Right forelimb (tissue), 1 donor: Measurements from ENCODE around the gene FAM180B.
A peak's percentile ranks its signal among the peaks of the same experiment; 100 is the strongest.
"Not testable (repeated sequence)": the region's sequence is repeated elsewhere in the genome, so short reads cannot be mapped to it uniquely, and the experiment has no call there.

ENCODE experiments used
- DNase-seq: peaks from one replicate; pipeline ENCODE4 v3.0.0-alpha.2; 2018

The FAM180B gene, protein sequence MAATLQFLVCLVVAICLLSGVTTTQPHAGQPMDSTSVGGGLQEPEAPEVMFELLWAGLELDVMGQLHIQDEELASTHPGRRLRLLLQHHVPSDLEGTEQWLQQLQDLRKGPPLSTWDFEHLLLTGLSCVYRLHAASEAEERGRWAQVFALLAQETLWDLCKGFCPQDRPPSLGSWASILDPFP

DNA sequence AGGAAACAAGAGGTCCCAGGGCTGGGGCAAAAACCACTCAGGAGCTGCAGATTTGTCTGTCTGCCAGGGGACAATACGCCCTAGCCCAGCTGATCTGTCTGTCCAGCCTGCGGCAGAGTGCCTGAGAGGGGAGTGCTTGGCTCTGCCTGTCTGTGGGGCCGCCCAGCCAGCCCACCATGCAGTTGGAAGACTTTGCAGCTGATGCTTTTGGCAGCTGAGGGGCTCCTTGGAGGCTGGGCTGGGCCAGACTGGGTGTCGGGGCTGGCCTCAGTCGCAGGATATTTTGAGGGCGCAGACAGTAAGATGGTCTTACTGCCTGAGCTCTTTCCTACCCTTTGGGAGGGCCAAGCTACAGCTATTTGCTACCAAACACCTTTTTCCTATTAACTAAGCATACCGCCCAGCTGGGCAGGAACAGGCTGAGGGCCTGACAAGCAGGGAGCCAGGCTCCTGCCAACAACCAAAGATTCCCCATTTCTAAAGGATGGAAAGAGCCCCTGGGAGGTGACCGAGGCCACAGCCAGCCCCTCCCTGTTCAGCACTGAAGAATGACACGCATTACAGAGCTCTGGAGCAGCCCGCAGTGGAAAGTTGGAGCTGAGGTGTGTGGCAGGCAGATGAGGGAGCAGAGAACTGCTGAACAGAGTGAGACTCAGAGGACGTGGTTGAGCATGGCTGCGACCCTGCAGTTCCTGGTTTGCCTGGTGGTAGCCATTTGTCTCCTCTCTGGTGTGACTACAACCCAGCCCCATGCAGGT lies at the start of gene FAM180B:
Gene FAM180B, plus strand, starts transcription at position 581 of the 758 bp plus-strand sequence. Its CDS starts 91 bp downstream, at position 672.
- peak; percentile 76 for DNase-seq

DNA sequence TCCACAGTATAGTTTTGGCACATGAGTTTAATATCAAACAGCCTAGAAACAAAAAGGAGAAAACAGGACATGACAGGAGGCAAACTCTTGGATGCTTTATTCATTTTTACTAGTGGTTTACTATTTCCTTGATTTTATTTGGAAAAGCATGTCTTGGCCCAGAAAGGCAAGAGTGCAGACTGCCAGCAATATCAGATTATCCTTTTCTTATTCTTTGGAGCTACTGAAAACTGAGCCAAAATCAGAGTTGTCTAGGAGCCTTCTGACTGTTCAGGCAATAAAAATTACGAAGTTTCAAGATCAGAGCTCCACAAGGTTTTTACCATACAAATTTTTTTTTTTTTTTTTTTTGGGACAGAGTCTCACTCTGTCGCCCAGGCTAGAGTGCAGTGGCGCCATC lies 49.6 kb upstream of the FAM180B start:
- no peak for DNase-seq

DNA sequence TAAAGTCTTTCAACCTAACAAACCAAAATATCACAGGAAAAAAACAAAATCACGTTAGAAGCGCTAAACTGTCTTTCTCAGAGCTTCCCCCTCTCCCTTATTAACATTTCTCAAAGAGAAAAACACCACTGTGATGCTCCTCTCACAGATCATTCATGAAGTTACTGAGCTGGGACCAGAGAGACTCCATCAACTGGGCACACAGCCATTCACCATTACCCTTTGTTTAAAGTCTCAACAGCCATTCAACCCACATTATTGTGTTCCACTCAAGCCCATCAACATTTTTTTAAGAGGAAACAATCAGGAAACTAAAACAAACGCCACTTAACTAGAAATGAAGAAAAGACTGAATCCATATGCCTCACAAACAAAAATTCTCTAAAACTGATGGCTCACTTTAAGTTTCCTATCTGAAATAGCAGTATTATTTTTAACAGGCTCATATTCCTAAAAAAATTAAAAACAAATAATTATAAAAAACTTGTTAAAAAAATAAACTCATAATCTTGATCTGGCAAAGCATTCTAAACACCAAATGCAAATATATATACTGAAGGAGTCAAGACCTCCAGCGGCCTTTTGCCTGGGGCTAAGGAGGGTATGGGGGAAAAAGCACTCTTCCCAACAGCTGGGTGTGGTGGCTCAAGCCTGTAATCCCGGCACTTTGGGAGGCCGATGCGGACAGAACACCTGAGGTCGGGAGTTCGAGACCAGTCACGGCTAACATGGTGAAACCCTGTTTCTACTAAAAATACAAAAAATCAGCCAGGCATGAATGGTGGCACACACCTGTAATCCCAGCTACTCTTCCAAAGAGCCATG lies 47.5 kb upstream of the FAM180B start:
- DNase-seq, result no peak

DNA sequence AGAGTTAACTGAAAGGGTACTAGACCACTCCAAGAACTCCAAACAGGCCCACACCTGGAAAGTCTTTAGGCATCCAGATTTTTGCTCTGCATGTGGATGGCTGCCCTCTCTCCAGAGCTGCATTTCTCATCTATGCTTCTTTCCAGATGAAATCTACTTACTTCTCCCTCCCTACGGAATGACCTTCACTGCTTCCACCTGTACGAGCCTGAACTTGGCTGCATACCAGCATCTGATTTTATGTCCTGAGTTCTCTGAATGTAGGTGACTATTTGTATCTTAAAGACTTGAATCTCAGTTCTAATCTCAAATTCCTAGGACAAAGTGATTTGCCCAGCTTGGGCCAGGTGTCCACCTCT lies 46.8 kb upstream of the FAM180B start:
- DNase-seq, result no peak

DNA sequence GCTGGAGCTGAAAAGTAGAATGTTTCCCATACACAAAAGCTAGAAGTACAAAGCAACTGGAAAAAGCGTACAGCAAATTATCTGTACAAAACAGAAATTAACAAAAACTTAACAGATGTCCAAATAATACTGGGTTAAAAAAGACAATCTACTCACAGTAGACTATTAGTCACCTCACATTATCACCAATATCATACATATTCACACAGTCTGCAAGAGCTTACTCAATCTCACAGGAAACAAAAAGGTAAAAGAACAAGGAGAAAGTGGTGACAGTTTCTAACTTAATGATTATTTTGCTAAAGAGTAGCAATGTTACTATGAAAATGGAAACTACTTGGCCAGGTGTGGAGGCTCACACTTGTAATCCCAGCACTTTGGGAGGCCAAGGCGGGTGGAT lies 45.4 kb upstream of the FAM180B start:
- no peak for DNase-seq

DNA sequence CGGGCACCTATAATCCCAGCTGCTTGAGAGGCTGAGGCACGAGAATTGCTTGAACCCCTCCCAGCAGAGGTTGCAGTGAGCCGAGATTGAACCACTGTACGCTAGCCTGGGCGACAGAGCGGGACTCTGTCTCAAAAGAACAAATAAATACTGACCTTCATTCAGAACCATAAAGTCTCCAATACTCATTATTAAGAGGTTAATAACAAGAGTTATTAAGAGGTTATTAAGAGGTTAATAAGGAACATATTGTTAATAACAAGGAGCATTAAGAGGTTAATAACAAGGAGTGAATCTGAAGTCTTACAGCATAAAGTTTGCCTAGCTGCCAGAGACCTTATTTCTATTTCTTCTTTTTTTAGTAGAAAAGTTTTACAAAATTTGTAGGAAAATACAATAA lies 41.2 kb upstream of the FAM180B start:
- no peak for DNase-seq

DNA sequence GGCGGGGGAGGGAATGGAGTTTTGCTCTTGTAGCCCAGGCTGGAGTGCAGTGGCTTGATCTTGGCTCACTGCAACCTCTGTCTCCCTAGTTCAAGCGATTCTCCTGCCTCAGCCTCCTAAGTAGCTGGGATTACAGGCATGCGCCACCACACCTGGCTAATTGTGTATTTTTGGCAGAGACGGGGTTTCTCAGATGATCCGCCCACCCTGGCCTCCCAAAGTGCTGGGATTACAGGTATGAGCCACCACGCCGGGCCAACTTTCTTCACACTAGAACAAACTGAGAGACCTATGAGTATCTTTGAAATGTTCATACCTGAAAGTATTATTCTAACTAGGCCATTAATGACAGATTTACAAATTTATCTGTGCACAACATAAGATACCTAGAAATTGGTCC lies 40.2 kb upstream of the FAM180B start:
- not testable (repeated sequence) for DNase-seq

DNA sequence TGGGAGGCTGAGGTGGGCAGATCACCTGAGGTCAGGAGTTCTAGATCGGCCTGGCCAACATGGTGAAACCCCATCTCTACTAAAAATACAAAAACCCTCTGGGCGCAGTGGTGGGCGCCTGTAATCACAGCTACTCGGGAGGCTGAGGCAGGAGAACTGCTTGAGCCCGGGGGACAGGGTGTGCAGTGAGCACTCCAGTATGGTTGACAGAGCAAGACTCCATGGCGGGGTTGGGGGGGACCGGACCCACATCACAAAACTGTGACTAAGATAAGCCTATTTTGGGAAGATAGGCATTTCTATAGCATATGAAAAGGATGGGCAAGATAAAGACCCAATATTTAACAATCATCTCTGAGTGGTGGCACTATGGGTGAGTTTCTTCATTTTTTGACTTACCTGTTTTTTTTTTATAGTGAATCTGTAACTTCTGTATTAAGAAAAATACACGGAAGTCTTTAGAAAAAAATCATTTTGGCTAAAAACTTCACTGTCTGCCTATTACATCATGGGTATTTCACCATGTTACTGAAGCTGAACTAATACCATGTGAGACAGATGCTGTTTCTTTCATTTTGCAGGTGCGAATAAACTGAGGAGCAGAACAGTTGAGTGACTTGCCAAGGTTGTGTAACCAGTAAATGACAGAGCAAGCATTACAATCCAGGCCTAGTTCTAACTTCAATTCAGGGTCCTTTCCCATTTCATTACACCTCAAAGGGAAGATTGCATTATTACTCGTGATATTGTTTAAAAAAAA lies 36.0 kb upstream of the FAM180B start:
- no peak for DNase-seq

DNA sequence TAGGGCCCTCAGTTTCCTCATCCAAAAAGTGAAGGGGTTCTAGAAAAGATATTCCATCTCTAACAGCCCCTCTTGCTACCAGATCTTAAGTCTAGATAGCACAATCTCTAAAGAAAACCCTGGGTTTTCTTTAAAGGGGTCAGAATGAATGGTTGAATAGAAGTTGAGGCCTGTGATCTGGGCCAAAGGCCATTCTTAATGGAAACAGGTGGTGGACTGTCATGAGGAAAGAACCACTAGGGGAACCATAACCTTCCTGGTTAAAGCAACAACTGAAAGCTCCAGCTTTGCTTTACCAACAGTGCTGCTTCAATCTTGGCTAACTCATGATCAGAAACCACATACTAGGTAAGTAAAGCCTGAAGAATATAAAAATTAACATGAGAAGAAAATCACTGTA lies 35.4 kb upstream of the FAM180B start:
- DNase-seq, result no peak

DNA sequence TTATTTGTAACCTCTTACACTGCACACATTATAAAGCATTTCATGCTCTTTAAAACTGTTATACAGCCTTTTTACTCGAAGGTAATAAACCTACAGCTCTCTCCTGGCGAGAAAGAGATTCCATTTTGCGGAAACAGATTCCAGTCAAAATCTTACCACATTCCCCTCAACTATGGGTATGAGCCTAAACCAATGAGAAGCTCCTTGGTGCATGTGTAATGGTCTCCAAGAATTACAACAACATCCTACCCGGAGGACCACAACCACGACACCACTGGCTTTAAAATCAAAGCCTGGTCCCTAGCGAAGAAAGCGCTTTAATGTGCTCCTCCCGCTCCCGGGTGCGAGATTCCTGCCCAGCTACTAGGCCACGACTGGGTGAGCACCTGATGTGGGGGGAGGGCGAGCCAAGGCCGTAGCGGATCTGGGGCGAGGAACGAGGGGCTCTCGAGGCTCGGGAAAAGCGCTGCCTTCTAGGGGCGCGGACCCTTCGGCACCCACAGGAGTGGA lies 34.4 kb upstream of the FAM180B start:
- DNase-seq, result no peak

DNA sequence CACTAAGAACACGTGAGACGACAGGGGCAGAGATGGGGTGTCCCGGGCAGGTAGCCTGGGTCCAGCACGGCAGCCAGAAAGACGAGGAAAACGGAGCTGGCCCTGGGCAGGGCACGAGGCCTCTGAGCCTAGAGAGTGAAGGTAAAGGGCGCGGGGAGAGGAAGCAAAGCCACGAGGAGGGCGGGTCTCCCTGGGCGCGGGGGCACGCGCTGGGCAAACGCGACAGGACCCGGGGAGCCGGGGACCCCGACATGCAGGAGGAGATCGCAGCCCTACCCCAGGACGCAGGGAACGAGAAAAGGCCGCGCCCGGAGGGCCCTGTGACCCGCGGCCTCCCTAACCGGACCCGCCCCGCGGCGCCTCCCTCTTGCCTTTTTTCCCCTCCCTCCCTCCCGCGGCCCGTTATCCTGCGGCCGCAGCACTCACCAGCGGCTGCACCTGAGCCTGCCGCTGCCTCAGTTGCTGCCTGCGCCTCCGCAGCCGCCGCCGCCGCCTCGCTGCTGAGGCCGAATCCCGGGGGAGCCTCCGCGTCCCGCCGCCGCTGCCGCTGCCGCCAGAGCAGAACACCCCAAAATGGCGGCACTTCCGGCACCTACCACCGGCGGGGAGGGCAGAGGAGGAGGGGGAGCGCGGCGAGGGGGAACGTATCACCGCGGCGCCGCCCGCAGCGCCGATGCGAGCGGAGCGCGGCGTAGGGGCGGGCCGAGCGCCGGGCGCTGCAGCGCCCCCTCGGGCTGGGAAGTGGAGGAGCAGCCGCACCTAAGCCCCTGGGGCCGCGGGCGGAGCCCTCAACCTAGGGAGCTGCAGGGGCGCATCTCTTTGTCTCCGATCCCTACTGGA lies 33.7 kb upstream of the FAM180B start, which contains the start of gene CELF1:
Gene CELF1, minus strand, starts transcription at position 567 of the 840 bp plus-strand sequence. CDS start 53,609 bp downstream, outside the sequence.
- DNase-seq, result peak; percentile 94

DNA sequence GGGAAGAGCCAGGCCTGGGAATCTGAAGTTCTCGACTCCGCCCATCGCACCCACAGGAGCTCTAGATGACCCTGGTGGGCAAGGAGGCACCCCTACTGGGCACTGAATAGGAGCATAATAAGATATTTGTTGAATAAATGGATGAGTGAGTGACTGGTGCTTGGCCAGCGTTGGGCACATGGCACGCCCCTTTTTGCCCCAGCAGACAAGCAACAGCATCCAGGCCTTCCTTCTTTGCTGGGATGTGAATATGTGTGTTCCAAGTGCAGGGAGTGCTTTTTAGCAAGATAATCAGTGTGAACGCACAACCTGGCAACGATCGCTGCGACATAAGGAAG lies 33.1 kb upstream of the FAM180B start:
- no peak for DNase-seq

DNA sequence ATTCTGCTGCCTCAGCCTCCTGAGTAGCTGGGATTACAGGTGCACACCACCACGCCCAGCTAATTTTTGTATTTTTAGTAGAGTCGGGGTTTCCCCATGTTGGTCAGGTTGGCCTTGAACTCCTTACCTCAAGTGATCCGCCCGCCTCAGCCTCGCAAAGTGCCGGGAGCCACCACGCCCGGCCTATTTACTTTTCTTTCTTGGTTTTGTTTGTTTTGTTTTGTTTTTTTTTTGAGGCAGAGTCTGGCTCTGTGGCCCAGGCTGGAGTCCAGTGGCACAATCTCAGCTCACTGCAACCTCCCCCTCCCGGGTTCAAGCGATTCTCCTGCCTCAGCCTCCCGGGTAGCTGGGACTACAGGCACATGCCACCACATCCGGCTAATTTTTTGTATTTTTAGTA lies 29.5 kb upstream of the FAM180B start:
- not testable (repeated sequence) for DNase-seq

DNA sequence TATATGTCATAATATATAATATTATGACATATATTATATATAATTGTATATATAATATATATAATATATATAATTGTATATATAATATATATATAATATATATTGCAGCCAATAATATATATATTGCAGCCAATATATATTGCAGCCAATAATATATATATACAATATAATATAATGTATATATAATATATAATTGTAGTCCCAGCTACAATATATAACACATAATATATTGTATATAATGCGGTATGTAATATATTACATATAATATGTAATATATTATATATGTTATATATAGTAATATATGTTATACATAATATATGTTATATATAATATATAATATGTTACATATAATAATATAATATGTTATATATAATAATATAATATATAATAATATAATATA lies 27.8 kb upstream of the FAM180B start:
- DNase-seq, result no peak

DNA sequence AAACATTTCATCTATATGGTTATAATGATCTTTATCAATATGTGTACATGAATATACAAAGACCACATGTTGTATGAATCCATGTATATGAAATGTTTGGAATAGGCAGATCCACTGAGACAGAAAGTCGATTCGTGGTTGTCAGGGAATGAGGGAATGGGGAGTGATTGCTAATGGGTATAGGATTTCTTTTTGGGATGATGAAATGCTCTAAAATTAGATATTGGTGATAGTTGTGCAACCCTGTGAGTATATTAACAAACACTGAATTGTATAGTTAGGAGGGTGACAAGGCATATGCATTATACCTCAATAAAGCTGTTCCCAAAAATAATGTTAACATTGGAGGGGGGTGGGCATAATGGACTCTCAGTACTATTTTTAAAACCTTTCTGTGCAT lies 26.1 kb upstream of the FAM180B start:
- DNase-seq, result no peak

DNA sequence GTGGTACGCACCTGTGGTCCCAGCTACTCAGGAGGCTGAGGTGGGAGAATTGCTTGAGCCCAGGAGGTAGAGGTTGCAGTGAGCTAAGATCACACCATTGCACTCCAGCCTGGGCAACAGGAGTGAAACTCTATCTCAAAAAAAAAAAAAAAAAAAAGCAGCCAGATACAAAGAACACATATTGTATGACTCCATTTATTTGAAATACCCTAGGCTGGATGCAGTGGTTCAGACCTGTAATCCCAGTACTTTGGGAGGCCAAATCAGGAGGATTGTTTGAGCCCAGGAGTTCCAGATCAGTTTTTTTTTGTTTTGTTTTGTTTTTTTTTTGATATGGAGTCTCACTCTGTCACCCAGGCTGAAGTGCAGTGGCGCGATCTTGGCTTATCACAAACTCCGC lies 24.1 kb upstream of the FAM180B start:
- not testable (repeated sequence) for DNase-seq

DNA sequence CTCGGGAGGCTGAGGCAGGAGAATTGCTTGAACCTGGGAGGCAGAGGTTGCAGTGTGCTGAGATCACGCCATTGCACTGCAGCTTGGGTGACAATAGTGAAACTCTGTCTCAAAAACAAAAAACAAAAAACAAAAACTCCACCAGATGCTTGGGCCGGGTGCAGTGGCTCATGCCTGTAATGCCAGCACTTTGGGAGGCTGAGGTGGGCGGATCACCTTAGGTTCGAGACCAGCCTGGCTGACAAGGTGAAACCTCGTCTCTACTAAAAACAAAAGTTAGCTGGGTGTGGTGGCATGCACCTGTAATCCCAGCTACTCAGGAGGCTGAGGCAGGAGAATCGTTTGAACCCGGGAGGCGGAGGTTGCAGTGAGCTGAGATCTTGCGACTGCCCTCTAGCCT lies 22.1 kb upstream of the FAM180B start:
- DNase-seq, result not testable (repeated sequence)

DNA sequence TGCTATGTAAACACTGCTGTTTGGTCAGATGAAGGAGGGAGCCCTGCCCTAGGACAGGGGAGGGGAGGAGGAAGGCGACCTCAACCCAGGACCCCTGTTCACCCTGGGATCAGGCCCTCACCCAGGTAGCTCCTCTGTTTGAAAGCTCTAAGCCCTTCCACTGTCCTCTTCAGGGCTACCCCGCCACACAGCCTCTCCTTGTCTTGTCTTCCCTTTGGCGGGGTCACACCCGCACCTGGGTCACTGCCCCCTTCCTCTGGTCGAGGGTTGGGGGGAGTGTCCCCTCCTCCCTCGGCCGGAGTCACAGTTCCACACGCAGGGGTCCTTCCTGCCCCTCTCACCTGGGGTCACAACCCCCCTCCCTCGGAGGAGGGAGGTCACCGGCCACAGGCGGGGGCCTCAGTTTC lies 21.5 kb upstream of the FAM180B start:
- DNase-seq, result no peak

DNA sequence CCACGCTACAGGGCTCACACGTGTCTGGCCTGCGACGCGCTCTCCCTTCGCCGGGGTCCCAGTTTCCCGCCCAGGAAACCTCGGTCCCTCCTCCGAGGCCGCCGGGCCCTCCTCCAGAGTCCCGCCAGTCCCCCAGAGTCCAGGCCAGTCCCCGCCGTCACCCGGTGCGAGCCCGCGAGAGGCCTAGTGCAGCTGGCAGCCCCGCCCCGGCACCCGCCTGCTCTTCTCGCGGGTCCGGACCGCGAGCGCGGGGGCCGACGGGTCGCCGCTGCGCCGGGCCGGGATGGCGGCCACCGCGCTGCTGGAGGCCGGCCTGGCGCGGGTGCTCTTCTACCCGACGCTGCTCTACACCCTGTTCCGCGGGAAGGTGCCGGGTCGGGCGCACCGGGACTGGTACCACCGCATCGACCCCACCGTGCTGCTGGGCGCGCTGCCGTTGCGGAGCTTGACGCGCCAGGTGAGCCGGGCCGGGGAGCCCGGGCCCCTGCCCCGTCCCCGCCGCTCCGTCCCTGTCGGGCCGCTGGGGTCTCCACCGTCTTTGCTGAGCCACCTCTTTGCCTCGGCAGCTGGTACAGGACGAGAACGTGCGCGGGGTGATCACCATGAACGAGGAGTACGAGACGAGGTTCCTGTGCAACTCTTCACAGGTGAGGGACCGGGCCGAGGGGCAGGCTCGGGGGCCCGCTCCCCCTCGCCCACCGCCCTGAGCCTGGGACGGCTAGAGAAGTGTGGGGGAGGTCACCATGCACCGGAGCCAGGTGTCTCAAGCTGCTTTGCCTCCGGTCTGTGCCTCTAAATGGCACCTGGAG lies 20.9 kb upstream of the FAM180B start, which contains the start of gene PTPMT1:
Gene PTPMT1, plus strand, starts transcription at position 260 of the 809 bp plus-strand sequence. Its CDS starts 24 bp downstream, at position 284.
- DNase-seq, result peak; percentile 78

DNA sequence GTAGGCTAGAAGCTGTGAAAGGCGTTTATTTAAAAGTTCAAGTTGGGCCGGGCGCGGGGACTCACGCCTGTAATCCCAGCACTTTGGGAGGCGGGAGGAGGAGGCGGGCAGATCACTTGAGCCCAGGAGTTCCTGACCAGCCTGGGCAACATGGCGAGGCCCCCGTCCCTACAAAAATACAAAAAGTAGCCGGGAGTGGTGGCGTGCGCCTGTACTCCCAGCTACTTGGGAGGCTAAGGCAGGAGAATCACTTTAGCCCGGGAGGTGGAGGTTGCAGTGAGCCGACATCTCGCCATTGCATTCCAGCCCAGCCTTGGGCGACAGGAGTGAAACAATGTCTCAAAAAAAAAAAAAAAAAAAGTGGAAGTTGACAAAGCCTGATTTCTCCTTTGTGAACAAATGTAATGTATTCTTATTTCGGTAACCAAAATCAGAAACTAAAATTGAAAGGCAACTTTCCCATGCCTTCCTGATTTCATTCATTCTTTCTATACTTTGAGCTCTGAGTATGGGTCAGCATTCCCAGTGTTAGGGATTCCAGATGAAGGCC lies 20.3 kb upstream of the FAM180B start:
- no peak for DNase-seq

DNA sequence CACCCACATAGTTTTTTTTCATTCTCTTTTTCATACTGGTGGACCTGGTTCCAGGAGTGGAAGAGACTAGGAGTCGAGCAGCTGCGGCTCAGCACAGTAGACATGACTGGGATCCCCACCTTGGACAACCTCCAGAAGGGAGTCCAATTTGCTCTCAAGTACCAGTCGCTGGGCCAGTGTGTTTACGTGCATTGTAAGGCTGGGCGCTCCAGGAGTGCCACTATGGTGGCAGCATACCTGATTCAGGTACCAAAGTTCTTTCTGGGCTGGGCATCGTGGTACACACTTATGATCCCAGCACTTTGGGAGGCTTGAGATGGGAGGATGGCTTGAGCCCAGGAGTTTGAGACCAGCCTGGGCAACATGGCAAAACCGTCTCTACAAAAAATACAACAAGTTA lies 16.8 kb upstream of the FAM180B start:
- DNase-seq, result no peak
